NT2/D1 (cell line): ENCODE measurements around the gene NAALADL2.

ENCODE experiments used
- YY1 ChIP-seq: IDR thresholded peaks from 2 replicates; pipeline ENCODE4 v1.6.1; 2011; ENCODE audit not compliant: insufficient read length, insufficient read depth
- ZNF274 ChIP-seq: IDR thresholded peaks from 2 replicates; pipeline ENCODE4 v1.6.1; 2011; ENCODE audit warnings: mild to moderate bottlenecking, low read depth, low read length

DNA sequence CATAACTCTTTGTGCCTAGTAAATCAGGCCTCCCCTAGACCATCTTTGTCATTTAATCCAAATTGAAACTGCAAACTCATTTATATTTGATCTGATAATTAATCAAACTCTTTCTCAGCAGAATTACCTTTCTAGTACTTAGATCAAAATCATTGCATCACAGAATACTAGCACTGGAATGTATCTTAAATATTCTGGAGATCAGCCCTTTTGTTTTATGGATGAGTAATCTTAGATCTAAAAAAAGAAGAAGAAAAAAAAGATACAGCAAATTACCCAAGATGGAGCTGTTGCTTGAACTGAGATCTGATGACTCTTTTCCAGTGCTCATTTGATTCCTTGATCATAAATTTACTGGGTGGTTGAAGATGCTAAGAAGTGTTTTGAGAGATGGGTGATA, 47.9 kb downstream of the NAALADL2 start:
- TF ChIP-seq ZNF274 (no peak), YY1 (no peak)
